ENCODE results near the gene SLC44A1. TPM values are rescaled to one million over a fixed set of nuclear protein-coding genes. Genes with fewer than 3 reads are reported as not detected.

Gene SLC44A1
- total and polyA plus RNA-seq, 2 of the 13 experiments (the other 11 are each of a cell fraction or from before 2014, with no cell fraction given), result 21.4 to 40.8 TPM

- TF ChIP-seq ZNF841 (CRISPR knock-in tag; IDR thresholded peaks at IDR 0.05; ENCODE audit: borderline replicate concordance) (no peak), ZNF556 (CRISPR knock-in tag; IDR thresholded peaks at IDR 0.05; ENCODE audit: borderline replicate concordance) (peak; percentile 54; the same call in 1 of the 2 replicates), SATB2 (CRISPR knock-in tag; IDR thresholded peaks at IDR 0.05) (no peak), ARNTL (CRISPR knock-in tag; IDR thresholded peaks at IDR 0.05) (peak; percentile 96), PHF5A (CRISPR knock-in tag; IDR thresholded peaks at IDR 0.05; ENCODE audit: low read depth, unreplicated experiment) (peak; percentile 29), ATM (IDR thresholded peaks at IDR 0.05; ENCODE audit: borderline replicate concordance) (no peak), ZNF446 (CRISPR knock-in tag; IDR thresholded peaks at IDR 0.05) (no peak), KDM6A (CRISPR knock-in tag; IDR thresholded peaks at IDR 0.05; ENCODE audit: low read depth) (peak; percentile 68; the same call in 1 of the 2 replicates), MXD4 (CRISPR knock-in tag; IDR thresholded peaks at IDR 0.05) (no peak), UBTF (CRISPR knock-in tag; IDR thresholded peaks at IDR 0.05) (peak; percentile 32; the same call in 1 of the 2 replicates), PRPF4 (IDR thresholded peaks at IDR 0.05; ENCODE audit: low read depth, low read length, poor library complexity, severe bottlenecking) (no peak), RARG (CRISPR knock-in tag; IDR thresholded peaks at IDR 0.05; ENCODE audit: low read depth) (no peak), YY1 (IDR thresholded peaks at IDR 0.05; ENCODE audit: insufficient read depth, insufficient replicate concordance, low read depth, low read length) (peak; percentile 16), RORA (CRISPR knock-in tag; IDR thresholded peaks at IDR 0.05) (no peak; the same call in 1 of the 2 replicates), HNF4A (CRISPR knock-in tag; IDR thresholded peaks at IDR 0.05) (peak; percentile 64), LRRFIP1 (CRISPR knock-in tag; conservative IDR thresholded peaks at IDR 0.05) (no peak), SNRNP70 (IDR thresholded peaks at IDR 0.05; ENCODE audit: low read depth, low read length) (no peak), SAP130 (CRISPR knock-in tag; IDR thresholded peaks at IDR 0.05; ENCODE audit: low read depth) (peak; percentile 79), ZNF780A (CRISPR knock-in tag; IDR thresholded peaks at IDR 0.05) (no peak), ZNF740 (CRISPR knock-in tag; IDR thresholded peaks at IDR 0.05) (no peak), HNRNPUL1 (IDR thresholded peaks at IDR 0.05; ENCODE audit: low read depth, low read length) (peak; percentile 81), ZNF326 (CRISPR knock-in tag; IDR thresholded peaks at IDR 0.05; ENCODE audit: borderline replicate concordance) (no peak), TCF7 (IDR thresholded peaks at IDR 0.05; ENCODE audit: low read depth) (peak; percentile 34; the same call in 1 of the 2 replicates), ZNF772 (CRISPR knock-in tag; IDR thresholded peaks at IDR 0.05) (no peak), REL (CRISPR knock-in tag; conservative IDR thresholded peaks at IDR 0.05) (no peak), ZNF547 (CRISPR knock-in tag; IDR thresholded peaks at IDR 0.05) (no peak), ZNF256 (CRISPR knock-in tag; conservative IDR thresholded peaks at IDR 0.05) (no peak)
These were observed 174.4 kb downstream of the SLC44A1 start (continued) for GRCh38 chr9:105418588-105419500.
